Activated naive CD8-positive, alpha-beta T cell (primary cell): ENCODE measurements around the gene KL.

ENCODE experiments used
- H3K27ac Mint-ChIP-seq: one replicate; pipeline ENCODE4 v1.8.0; 2021; ENCODE audit warnings: mixed read lengths
- H3K27me3 Mint-ChIP-seq: one replicate; pipeline ENCODE4 v1.8.0; 2021; ENCODE audit warnings: mixed read lengths
- H3K36me3 Mint-ChIP-seq: one replicate; pipeline ENCODE4 v1.8.0; 2021; ENCODE audit warnings: mixed read lengths
- H3K4me1 Mint-ChIP-seq: one replicate; pipeline ENCODE4 v1.8.0; 2021; ENCODE audit warnings: low read depth, mixed read lengths
- H3K4me3 Mint-ChIP-seq: one replicate; pipeline ENCODE4 v1.8.0; 2021; ENCODE audit warnings: mild to moderate bottlenecking, mixed read lengths
- H3K9me3 Mint-ChIP-seq: one replicate; pipeline ENCODE4 v1.8.0; 2021; ENCODE audit warnings: low read depth, mixed read lengths

The KL gene

GRCh38 chr13:33040090-33040489, 23.9 kb downstream of the KL start:
- Mint-ChIP-seq H3K9me3 (no peaks in the 10 kb centered on the region), H3K4me1 (no peaks in the 10 kb centered on the region), H3K27ac (no peak overlapping the region), H3K36me3 (peaks cover 6% of the 10 kb centered on the region), H3K27me3 (peaks cover 9% of the 10 kb centered on the region), H3K4me3 (no peak overlapping the region)

- Mint-ChIP-seq H3K27ac (no peak overlapping the region), H3K4me1 (no peaks in the 10 kb centered on the region), H3K36me3 (peaks cover 2% of the 10 kb centered on the region), H3K27me3 (peaks cover 25% of the 10 kb centered on the region), H3K9me3 (no peaks in the 10 kb centered on the region), H3K4me3 (no peak overlapping the region)
Observed at GRCh38 chr13:33045851-33046592, 29.8 kb downstream of the KL start.

- no peaks in the 10 kb centered on the region for H3K9me3 Mint-ChIP-seq
- H3K4me3 Mint-ChIP-seq = no peak overlapping the region
- peaks cover 22% of the 10 kb centered on the region for H3K27me3 Mint-ChIP-seq
- H3K36me3 Mint-ChIP-seq = peaks cover 4% of the 10 kb centered on the region
- H3K27ac Mint-ChIP-seq = no peak overlapping the region
- no peaks in the 10 kb centered on the region for H3K4me1 Mint-ChIP-seq
Observed at GRCh38 chr13:33050161-33050560, 33.9 kb downstream of the KL start.

GRCh38 chr13:33051632-33052031, 35.4 kb downstream of the KL start:
- Mint-ChIP-seq H3K36me3 (peaks cover 4% of the 10 kb centered on the region), H3K27me3 (peaks cover 16% of the 10 kb centered on the region), H3K27ac (no peak overlapping the region), H3K4me3 (no peak overlapping the region), H3K4me1 (no peaks in the 10 kb centered on the region), H3K9me3 (no peaks in the 10 kb centered on the region)

GRCh38 chr13:33052506-33053280, 36.5 kb downstream of the KL start:
- H3K4me3 Mint-ChIP-seq = no peak overlapping the region
- no peak overlapping the region for H3K27ac Mint-ChIP-seq
- H3K27me3 Mint-ChIP-seq = peaks cover 14% of the 10 kb centered on the region
- peaks cover 4% of the 10 kb centered on the region for H3K36me3 Mint-ChIP-seq
- H3K9me3 Mint-ChIP-seq = no peaks in the 10 kb centered on the region
- no peaks in the 10 kb centered on the region for H3K4me1 Mint-ChIP-seq

GRCh38 chr13:33053397-33054066, 37.3 kb downstream of the KL start:
- no peak overlapping the region for H3K4me3 Mint-ChIP-seq
- H3K4me1 Mint-ChIP-seq = no peaks in the 10 kb centered on the region
- H3K36me3 Mint-ChIP-seq = peaks cover 4% of the 10 kb centered on the region
- H3K27ac Mint-ChIP-seq = no peak overlapping the region
- H3K9me3 Mint-ChIP-seq = no peaks in the 10 kb centered on the region
- peaks cover 14% of the 10 kb centered on the region for H3K27me3 Mint-ChIP-seq

- no peak overlapping the region for H3K27ac Mint-ChIP-seq
- no peaks in the 10 kb centered on the region for H3K9me3 Mint-ChIP-seq
- H3K27me3 Mint-ChIP-seq = peaks cover 1% of the 10 kb centered on the region
- no peaks in the 10 kb centered on the region for H3K4me1 Mint-ChIP-seq
- H3K4me3 Mint-ChIP-seq = no peak overlapping the region
- peaks cover 5% of the 10 kb centered on the region for H3K36me3 Mint-ChIP-seq
Observed at GRCh38 chr13:33057019-33057780, 41.0 kb downstream of the KL start.

GRCh38 chr13:33058776-33059327, 42.6 kb downstream of the KL start:
- Mint-ChIP-seq H3K27me3 (no peaks in the 10 kb centered on the region), H3K36me3 (peaks cover 2% of the 10 kb centered on the region), H3K27ac (no peak overlapping the region), H3K9me3 (no peaks in the 10 kb centered on the region), H3K4me1 (no peaks in the 10 kb centered on the region), H3K4me3 (no peak overlapping the region)

GRCh38 chr13:33060815-33061214, 44.6 kb downstream of the KL start:
- Mint-ChIP-seq H3K9me3 (no peaks in the 10 kb centered on the region), H3K4me3 (no peak overlapping the region), H3K27ac (no peak overlapping the region), H3K36me3 (peaks cover 2% of the 10 kb centered on the region), H3K27me3 (no peaks in the 10 kb centered on the region), H3K4me1 (no peaks in the 10 kb centered on the region)

GRCh38 chr13:33066329-33066728, 50.1 kb downstream of the KL start:
- H3K36me3 Mint-ChIP-seq = peaks cover 2% of the 10 kb centered on the region
- H3K9me3 Mint-ChIP-seq = no peaks in the 10 kb centered on the region
- H3K27ac Mint-ChIP-seq = no peak overlapping the region
- H3K27me3 Mint-ChIP-seq = no peaks in the 10 kb centered on the region
- no peak overlapping the region for H3K4me3 Mint-ChIP-seq
- no peaks in the 10 kb centered on the region for H3K4me1 Mint-ChIP-seq

GRCh38 chr13:33069365-33069764, 53.1 kb downstream of the KL start:
- H3K4me3 Mint-ChIP-seq = no peak overlapping the region
- no peaks in the 10 kb centered on the region for H3K4me1 Mint-ChIP-seq
- H3K27me3 Mint-ChIP-seq = no peaks in the 10 kb centered on the region
- H3K9me3 Mint-ChIP-seq = no peaks in the 10 kb centered on the region
- no peaks in the 10 kb centered on the region for H3K36me3 Mint-ChIP-seq
- no peak overlapping the region for H3K27ac Mint-ChIP-seq

GRCh38 chr13:33070713-33071112, 54.5 kb downstream of the KL start:
- Mint-ChIP-seq H3K27me3 (no peaks in the 10 kb centered on the region), H3K4me3 (no peak overlapping the region), H3K9me3 (no peaks in the 10 kb centered on the region), H3K4me1 (no peaks in the 10 kb centered on the region), H3K36me3 (no peaks in the 10 kb centered on the region), H3K27ac (no peak overlapping the region)

GRCh38 chr13:33072282-33072681, 56.1 kb downstream of the KL start:
- no peak overlapping the region for H3K27ac Mint-ChIP-seq
- no peak overlapping the region for H3K4me3 Mint-ChIP-seq
- no peaks in the 10 kb centered on the region for H3K4me1 Mint-ChIP-seq
- no peaks in the 10 kb centered on the region for H3K9me3 Mint-ChIP-seq
- H3K36me3 Mint-ChIP-seq = no peaks in the 10 kb centered on the region
- H3K27me3 Mint-ChIP-seq = peaks cover under 1% of the 10 kb centered on the region

- H3K9me3 Mint-ChIP-seq = no peaks in the 10 kb centered on the region
- no peaks in the 10 kb centered on the region for H3K36me3 Mint-ChIP-seq
- no peak overlapping the region for H3K4me3 Mint-ChIP-seq
- no peaks in the 10 kb centered on the region for H3K4me1 Mint-ChIP-seq
- no peak overlapping the region for H3K27ac Mint-ChIP-seq
- peaks cover 1% of the 10 kb centered on the region for H3K27me3 Mint-ChIP-seq
Observed at GRCh38 chr13:33072759-33073158, 56.5 kb downstream of the KL start.
